ENCODE measurements around the gene CLIC3.
A peak's percentile ranks its signal among the peaks of the same experiment; 100 is the strongest.

Gene CLIC3

DNA sequence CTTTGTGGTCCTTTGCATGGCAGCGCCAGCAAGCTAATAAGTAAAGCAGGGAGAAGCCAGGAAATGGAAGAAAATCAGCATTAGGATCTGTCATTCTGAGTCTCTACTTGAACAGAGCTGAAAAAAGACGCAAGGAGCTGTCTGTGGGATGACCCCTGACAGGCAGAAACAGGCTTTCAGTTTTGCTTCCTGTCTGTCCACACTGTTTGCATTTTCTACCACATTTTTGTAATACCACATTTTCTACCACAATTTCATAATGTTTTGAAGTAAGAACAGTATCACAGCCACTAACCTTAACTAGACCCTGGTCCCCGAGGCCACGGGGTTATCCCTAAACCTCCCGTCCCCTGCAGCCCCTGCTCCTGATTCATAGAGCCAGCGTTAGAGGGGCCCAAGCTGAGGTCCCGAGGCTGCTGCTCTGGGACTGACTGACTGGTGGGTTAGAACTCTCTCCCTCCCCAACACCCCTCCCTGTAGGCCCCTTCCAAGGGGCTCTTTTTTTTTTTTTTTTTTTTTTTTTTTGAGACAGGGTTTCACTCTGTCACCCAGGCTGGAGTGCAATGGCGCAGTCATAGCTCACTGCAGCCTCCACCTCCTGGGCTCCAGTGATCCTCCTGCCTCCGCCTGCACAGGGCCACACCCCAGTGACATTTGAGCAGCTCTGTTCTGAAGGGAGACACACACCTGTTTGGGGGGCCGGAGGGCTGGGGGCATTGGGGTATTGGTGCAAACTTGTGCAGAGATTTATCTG is 4.0 kb upstream of the CLIC3 start:
- DNase-seq (ENCODE audit: low spot score), result peak; percentile 32

DNA sequence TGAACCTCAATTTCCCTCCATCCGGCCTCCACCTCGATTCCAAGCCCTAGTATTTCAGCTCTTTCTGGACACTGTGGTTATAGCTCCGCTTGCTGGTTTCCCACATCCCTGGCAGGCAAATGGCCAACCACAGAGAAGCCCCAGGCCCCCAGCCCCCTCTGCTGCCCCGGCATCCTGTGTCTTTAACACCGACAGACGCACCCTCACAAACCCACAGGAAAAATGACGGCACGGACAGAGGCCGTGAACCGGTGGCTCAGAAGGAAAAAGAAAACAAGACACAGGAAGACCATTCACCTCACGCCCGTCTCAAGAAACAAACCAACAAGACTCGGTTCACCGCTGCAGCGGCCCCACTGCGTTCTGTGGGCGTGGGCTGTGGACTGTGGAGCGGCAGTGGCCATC is 1.5 kb upstream of the CLIC3 start:
- DNase-seq (ENCODE audit: low spot score), result peak; percentile 16

- no peak for DNase-seq (ENCODE audit: low spot score)
Measured at GRCh38 chr9:136997371-136997770, 1.0 kb upstream of the CLIC3 start.

- no peak for DNase-seq (ENCODE audit: low spot score)
Measured at GRCh38 chr9:136995772-136996311, 526 bp downstream of the CLIC3 start.

DNA sequence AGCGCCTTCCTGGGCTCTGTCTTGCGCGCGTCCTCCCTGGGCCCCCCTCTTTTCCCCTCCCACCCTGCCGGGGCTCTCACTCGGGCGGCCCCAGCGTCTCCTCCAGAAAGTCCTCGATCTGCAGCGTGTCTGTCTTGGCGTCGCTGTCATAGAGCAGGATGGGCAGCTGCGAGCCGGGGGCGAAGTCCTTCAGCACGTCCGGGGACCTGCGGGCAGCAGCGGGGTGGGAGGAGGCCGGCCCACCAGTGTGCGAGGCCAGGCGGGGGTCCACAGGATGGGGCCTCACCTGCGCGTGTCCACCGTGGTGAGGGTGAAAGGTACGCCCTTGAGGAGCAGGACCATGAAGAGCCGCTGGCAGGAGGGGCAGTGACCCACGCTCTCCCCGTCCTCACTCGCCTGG is 1.0 kb downstream of the CLIC3 start:
- DNase-seq (ENCODE audit: low spot score), result no peak

GRCh38 chr9:136994888-136995230 is 1.5 kb downstream of the CLIC3 start:
- DNase-seq (ENCODE audit: low spot score), result no peak

- no peak for DNase-seq (ENCODE audit: low spot score)
Measured at GRCh38 chr9:136994180-136994887, 2.0 kb downstream of the CLIC3 start.

DNA sequence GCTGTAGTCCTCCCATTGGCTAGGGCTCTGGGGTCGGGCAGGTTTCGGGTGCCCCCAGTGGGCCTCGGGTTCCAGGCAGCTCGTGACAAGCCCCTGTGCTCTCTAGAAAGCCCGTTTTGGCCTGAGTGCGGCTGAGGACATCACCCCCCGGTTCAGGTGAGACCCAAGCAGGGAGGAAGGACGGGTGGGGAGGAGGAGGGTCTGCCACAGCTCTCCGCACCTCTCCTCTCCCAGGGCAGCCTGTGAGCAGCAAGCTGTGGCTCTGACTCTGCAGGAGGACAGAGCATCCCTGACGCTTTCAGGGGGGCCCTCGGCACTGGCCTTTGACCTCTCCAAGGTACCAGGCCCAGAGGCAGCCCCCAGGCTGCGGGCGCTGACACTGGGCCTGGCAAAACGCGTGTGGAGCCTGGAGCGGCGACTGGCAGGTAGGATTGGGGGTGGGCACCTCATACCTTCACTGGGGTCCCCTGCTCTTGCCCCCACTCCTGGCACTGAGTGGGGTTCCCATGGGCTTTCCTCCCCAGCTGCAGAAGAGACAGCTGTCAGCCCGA is 3.5 kb downstream of the CLIC3 start:
- no peak for DNase-seq (ENCODE audit: low spot score)

GRCh38 chr9:136991993-136992818 is 4.2 kb downstream of the CLIC3 start, which contains the start of gene PAXX:
Gene PAXX (plus strand): TSS chr9:136992422. CDS start chr9:136992444, 22 bp downstream.
- peak; percentile 92 for DNase-seq (ENCODE audit: low spot score)

- no peak for DNase-seq (ENCODE audit: low spot score)
Measured at GRCh38 chr9:136990242-136990911, 6.0 kb downstream of the CLIC3 start.

DNA sequence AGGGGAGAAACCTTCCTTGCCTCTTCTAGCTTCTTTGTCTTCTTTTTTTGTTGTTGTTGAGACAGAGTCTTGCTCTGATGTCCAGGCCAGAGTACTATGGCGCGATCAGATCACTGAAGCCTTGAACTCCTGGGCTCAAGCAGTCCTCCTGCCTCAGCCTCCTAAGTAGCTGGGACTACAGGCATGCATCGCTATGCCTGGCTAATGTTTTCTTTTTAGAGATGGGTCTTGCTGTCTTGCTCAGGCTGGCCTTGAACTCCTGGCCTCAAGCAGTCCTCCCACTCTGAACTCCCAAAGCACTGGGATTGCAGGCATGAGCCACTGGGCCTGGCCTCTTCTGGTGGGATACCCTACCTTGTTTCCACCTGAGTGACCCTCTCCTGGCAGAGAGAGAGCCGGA is 7.5 kb downstream of the CLIC3 start:
- DNase-seq (ENCODE audit: low spot score), result no peak

DNA sequence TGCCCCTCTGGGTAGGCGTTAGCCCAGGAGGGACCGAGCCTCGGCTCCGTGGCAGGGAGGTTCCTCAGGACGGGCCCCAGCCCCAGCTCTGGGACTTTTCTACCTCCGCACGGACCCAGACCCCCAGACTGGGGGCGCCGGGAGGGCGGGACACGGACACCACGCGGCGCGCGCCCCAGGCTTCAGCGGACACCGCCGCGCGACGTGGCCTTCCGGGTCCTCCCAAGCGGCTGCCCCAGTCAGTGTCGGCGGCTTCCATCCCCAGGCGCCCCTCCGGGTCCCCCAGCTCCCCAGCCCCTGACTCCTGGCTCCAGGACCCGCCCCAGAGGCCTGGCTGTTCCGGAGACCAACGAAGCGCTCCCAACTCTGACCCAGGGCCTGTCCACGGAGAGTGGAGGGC is 10.5 kb downstream of the CLIC3 start:
- no peak for DNase-seq (ENCODE audit: low spot score)

GRCh38 chr9:136985027-136985602 is 11.3 kb downstream of the CLIC3 start:
- DNase-seq (ENCODE audit: low spot score), result no peak

DNA sequence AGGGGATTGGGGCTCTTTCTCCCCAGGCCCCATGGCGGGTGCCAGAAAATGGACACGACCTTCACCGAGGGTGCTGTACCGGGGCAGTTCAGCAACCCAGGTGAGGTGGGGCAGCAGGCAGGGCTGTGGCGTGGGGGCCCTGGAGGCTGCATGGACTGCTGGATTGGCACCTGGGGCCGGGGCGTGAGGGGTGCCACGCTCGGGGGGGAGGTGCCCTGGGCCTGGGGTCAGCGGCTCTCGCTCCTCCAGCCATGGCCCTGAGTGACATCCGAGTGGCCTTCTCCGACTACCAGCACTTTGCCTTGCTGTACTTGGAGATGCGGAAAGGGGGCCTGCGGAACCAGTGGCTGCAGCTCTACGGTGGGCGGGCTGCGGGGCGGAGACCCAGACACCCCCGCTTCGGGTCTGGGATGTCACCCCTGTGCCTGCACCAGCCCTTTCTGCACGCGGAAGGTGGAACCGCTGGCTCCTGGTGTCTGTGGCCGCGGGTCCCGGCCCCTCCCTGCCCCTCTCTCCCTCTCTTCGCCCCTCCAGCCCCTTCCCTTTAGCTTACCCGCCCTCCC is 11.8 kb downstream of the CLIC3 start:
- DNase-seq (ENCODE audit: low spot score), result no peak

GRCh38 chr9:136983656-136984314 is 12.6 kb downstream of the CLIC3 start:
- no peak for DNase-seq (ENCODE audit: low spot score)

- no peak for DNase-seq (ENCODE audit: low spot score)
Measured at GRCh38 chr9:136983167-136983566, 13.2 kb downstream of the CLIC3 start.

DNA sequence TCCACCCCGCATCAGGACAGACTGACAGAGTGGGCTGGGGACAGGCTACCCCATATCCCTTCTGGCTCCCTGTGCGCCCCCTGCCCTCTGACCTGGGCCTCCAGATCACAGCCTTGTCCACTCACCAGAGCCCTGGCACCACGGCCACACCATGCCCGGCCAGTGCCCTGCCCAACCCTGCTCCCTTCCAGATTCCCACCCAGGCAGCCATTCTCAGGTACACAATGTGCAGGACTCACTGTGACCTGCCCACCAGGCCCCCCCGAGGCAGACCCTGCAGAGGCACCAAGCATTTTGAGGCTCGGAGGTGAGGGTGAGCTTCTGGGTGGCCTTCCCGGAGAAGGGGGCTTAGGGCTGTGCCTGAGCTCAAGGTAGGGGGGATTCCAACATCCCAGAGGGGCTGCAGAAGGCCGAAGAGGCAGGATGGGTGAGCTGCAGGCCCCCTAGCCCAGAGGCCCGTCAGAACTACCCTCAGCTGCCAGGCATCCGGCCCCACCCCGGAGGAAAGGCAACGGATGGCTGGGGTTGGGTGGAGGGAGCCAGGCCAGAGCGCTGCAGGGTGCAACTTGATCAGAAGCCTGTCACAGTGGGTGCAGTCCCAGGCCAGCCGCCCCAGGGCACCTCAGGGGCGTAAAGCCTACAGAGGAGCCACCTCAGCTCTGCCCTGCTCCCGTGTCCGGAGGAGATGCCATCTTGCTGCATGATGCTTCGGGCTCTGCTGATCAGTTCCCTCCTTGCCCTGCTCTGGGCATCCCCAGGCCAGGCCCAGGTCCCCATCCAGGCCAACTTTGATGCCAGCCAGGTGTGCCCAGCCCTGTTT is 13.9 kb downstream of the CLIC3 start, which contains the start of gene LCNL1:
Gene LCNL1 (plus strand): TSS at position 762 of the 820 bp plus-strand sequence. CDS start 594 bp downstream, outside the sequence.
- DNase-seq (ENCODE audit: low spot score), result no peak

GRCh38 chr9:136981588-136982231 is 14.7 kb downstream of the CLIC3 start:
- DNase-seq (ENCODE audit: low spot score), result no peak

All from CD4-positive, alpha-beta T cell treated with Interleukin-15 for 4 hours (primary cell).